NCI-H748 treated with DMSO at 0.1 percent for 48 hours (cell line): Measurements from ENCODE around the gene CEP131.

Experiments used
- DNase-seq: peaks from one replicate; lab custom pipeline; 2025; lab: John Stamatoyannopoulos, UW

CEP131 gene

DNA sequence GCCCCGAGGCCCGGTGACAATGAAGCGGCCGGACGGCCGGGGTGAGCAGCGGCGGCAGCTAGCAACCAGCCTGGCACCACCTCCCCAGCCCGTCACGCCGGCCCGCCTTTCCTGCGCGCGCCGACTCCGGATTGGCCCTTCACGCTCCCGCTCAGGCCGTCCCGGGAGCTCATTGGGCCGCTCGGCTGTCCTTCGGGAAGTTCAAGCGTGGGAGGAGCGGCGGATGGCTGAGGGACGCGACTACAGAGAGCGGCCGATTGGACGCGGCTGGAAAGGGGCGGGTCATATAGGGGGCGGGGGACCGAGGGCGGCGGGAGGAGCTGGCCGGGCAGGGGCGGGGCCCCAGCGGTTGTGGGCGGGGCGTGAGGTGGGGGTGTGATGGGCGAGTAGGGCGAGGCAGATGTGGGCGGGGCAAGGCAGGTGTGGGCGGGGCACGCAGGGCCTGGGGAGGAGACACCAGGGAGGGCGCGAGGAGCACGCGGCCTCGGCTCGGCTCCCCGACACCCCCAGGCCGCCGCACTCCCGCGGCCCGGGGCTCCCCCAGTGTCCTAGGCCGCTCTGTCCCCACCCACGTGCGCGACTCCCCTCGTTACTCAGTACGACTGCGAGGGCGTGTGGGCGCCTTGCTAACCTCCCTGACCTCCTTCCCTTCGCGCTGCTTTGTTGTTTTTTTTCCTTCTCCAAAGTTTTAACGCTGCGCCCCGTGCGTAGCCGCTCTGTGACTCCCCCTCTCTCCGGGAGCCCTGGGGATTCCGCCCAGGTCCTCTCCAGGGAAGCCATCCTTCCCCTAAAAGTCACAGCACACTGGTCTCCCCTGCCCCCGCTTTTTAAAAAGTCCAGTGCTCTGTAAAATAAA, at the start of gene CEP131:
Gene CEP131 (minus strand): TSS at position 60 of the 856 bp plus-strand sequence. CDS start 2,909 bp downstream, outside the sequence.
- peak; percentile 90 for DNase-seq

DNA sequence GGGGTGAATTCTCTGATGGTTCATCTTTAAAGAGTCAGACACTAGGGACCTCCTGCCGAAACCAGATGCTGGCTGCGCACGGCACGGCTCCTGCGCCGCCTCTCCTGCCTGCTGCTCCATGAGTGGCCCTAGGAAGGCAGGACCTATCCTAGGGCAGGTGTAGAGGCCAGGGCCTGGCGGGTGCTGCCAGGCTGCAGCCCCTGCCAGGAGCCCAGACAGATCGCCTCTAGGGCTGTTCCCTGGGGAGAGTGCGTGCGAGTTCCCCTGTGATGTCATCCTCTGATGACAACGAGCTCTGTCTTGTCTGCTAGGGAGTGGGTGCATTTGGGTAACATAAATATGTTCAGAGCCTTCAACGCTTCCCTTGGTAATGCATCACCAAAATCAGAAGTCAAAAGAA, 48.5 kb upstream of the CEP131 start:
- no peak for DNase-seq

DNA sequence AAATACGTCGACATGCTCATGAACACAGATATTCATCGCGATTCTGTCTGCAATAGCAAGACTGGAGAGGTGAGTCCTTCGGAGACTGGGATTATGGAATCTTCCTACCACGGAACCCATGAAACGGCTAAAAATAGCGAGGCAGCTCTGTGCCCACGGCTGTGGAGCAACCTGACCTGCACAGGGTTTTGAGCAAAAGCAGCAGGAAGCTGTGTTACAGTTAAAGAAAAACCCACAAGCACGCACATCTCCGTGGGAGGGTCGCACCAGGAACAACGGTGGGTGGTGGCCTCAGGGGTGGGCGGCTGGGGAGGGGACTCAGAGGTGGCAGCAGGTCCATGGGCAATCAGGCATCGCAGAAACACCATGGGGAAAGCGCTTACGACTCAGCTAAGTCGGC, 47.5 kb upstream of the CEP131 start:
- DNase-seq: no peak

DNA sequence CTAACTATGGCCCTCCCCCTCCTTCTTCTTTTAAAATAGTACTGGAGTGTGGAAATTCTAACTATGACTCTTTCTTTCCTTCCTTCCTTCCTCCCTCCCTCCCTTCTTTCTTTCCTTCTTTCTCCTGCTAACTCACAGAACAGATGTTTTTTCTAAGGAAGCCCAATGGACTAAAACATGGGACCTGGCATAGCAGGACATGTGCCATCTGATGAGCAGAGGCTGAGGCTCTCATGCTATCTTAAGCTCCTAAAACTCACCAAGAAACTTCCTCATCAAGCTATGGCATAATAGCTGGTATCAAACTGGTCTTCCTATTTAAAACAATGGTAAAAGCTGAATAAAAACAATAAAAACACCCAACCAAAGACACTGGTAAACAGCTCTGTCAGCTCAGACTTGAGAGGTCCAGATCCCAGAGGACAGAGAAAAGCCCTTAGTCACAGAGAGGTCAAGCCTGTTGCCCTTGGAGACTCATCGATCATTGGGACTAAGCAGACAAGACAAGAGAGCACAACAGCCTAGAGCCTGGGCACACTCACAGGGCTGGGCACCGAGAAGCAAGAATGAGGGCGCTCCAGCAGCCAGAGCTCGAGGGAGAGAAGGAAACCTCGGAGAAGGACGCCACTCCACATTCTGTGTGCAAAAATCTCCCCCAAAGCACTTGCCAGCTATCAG, 44.8 kb upstream of the CEP131 start:
- no peak for DNase-seq

DNA sequence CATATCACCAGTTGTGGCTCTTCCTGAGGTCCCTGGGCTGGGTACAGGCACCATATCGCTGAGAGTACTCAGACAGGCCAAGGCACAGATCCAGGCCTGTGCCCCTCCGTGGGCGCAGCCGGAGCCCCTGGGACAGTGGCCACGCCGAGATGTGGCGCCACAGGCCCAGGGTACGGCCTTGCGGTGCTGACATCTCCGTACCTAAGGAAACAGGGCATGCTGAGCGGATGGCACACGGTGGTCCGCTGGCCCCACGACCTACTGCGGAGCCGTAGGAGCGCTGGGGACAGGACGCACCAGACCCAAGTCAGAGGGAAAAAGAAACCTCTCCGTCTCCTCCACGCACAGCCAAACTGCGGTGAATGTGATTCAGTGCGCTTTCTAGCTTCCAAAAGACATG, 42.8 kb upstream of the CEP131 start:
- no peak for DNase-seq

DNA sequence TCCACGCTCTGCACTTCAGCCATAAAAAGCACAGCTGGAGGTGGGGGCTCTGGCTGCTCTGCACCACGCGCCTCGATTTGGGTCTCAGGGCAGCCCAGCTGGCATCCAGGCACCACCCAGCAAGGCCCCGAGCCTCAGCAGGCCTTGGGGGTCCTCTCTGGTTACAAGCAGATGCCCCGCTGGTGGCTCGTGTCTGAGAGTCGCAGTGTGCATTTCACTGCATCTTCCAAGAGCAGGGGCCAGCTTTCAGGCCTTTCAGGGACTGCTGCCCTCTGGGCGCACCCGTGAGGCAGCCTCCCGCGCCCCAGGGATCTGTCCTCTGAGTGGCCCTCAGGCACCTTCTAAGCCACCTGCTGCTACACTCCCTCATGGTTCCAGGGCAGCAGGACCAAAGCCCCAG, 41.9 kb upstream of the CEP131 start:
- DNase-seq: no peak

DNA sequence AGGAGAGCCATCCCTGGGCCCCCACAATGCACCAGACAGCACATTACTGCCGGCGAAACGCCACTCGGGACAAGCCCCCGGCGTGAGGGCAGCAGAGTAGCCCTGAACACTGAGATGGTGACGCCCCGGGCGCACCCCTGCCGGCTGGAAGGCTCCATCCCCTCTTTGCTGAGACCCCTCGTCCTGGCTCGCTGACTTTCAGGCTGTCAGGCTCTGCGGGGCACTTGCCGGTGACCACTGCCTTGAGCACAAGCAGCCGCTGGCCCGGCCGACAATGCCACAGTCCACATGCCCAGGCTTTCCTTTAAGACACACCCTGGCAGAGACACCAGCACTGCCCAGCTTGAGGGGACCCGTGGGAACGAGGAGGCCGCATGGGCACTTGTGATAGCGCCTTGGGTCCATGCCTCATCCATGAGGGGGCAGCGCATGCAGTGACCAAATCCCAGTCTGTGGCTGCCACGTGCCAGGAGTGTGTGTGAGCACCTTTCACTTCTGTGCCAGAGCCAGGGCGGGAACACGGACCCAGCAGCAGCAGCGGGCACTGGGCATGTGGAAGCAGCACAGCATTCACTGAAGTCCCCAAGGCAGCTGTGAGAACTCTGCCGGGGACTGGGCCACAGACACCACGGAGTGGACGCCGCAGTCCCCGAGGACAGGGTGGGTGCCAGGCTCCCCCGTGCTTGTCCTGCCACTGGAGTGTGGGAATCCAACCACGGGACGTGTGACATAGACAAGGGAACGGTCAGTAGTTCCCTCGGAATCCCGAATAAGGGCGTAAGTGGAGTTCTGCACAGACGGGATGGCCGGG, 40.8 kb upstream of the CEP131 start:
- no peak for DNase-seq

DNA sequence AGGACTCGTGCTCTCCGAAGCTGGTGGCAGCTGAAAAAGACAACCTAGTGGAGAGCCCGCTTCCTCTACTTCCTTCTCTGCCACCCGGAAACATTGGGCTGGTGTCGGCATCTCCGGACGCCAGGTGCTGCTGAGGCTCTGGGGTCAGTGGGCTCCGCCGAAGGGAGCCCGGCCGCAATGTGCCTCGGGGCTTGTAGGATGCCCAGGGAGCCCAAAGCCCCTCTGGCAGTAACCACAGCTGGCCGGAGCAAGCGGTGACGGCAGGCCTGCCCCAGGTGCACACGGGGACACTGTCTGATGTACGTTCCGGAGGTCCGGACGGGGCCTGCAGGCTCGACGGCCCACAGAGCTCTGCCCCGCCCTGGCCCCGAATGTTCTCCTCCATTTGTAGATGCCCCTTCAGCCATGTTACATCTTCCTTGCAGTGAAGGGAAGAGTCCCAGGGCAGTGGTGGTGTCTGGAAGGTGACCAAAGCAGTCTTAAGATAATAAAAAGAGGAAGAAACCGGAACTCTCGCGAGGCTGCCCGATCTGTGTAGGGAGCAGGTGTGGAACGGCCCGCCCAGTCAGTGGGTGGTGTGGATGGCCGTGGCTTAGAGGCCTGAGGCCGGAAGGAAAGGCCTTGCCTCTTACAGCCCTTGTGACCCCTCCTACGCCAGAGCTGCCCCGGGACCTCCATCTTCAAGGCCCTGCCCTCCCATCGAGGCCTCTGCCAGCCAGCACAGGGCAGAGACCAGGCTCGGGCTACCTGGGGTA, 39.0 kb upstream of the CEP131 start:
- no peak for DNase-seq

DNA sequence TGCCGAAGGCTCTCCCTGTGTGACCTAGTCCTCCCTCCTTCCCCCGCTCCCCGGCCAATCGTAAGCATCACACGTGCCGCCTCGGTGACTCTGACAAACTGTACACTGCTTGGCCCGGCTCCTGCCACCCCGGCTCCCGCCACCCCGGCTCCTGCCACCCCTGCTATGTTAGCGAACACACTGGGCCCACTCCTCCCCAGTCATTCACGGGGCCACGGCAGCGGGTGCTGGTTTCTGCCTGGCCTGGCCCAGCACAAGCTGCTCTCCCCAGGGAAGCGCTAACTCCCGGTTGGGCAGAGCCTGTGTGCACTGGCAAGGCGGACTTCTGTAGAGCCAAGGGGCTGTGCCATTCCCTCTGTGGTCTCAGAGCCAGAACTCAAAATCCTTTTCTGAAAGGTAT, 38.3 kb upstream of the CEP131 start:
- no peak for DNase-seq

DNA sequence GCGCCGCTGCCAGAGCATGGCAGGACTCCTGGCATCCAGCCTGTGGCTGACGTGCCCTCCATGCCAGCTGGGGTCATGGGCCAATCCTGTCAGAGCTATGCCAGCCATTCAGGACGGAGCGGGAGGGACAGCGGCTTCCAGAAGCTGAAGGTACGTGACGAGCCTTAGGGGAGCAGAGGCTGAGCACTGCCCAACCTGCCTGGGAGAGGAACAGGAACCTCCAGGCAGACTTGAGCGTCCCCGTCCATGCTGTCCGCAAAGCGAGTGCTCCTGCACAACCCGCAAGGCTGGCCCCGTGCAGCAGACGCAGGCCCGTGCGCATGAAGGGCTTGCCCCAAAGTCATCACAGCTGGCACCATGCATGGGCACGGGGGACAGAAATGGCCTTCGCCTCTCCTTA, 37.9 kb upstream of the CEP131 start:
- DNase-seq: no peak

DNA sequence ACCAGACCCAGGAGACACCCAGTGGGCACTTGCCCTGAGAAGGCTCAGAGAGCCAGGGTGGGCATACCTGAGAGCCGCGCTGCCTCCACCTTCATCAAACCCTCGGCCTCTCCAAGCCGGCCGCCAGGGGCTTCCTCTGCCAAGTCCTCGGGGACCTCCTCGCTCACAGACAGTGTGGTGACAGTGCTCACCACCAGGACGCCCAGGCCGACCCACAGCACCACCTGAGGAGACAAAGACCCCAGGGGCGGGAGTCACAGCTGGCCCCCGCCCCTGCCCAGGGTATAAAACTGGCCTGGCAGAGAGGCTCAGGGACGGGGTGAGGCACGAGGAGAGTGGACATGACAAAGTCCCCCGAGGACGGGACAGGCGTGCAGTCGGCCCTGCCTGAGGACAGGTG, 37.4 kb upstream of the CEP131 start:
- DNase-seq: no peak

DNA sequence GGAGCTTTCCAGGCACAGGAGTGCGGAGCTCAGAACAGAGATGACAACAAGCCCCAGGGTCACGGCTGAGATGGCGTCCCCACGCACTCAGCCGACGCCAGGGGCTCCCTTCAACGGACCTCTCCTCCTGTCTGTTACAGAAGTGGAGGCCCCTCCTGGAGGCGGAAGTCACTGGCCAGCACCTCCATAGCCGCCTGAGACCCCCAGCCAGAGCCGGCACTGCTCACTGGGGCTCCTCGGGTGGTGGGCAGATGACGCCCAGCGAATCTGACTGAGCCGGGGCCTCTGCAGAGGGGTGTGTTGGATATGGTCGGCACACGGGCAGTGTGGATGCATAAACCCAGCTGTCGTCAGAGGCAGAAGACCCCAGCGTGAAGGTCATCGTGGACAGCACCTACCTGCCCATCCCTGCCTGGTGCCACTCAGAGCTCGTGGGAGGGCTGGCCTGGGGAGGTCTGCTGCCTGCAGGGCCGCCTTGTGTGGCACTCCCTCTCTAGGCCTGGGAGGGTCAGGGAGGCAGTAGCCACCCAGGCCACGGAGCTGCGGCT, 36.4 kb upstream of the CEP131 start:
- DNase-seq: no peak

DNA sequence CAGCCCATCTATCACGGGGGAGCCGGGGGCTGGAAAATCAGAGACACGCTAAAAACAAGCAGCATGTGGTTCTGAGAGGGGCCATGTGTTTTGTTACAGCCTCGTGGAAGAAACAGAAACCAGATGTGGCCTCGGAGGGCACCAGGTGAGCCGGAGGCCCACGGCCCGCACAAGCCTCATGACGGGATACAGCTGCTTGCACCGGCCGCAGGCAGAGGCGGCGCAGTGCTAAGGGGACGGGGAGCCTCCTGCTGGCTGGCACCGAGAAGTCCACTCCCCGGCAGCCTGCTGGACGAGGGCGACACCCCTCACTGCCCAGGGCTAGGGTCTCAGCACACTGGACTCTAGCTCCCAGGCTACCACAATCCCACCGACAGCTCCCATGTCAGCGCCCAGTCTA, 35.5 kb upstream of the CEP131 start:
- DNase-seq: no peak

DNA sequence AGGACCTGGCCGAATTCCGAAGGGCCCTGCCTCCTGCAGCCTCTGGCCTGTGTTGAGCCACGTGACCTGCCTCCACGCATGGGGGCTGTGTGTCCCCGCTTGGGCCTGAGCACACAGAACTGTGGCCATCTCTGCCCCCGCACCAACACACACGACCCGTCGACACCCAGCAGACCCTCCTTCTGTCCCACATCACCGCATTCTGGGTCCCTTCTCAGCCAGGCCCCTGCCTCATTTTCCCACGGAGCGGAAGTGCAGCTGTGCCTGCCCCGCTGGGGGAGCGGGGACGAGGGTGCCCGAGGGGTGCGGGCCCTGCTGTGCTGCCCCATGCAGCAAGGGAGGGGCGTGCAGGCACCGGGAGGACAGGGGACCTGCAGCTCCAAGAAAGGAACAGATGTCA, 34.8 kb upstream of the CEP131 start:
- no peak for DNase-seq

DNA sequence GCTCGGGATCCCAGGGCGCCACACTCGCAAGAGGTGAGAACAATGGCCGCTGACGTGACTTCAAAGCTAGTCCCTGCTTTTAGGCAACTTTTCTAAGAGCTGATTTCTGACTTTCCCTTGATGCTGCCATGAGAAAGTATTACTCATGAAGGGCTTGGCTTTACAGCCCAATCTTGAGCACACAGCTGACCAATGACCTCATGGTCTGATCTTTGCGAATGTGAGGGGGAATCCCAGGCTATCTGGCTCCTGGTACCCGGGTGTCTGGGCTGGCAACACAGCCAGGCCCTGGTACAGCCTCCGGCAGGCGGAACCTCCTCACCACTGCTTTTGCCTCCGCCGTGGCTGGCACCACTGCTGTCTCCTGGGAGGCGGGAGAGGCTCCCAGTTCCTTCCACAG, 33.9 kb upstream of the CEP131 start:
- DNase-seq: no peak

DNA sequence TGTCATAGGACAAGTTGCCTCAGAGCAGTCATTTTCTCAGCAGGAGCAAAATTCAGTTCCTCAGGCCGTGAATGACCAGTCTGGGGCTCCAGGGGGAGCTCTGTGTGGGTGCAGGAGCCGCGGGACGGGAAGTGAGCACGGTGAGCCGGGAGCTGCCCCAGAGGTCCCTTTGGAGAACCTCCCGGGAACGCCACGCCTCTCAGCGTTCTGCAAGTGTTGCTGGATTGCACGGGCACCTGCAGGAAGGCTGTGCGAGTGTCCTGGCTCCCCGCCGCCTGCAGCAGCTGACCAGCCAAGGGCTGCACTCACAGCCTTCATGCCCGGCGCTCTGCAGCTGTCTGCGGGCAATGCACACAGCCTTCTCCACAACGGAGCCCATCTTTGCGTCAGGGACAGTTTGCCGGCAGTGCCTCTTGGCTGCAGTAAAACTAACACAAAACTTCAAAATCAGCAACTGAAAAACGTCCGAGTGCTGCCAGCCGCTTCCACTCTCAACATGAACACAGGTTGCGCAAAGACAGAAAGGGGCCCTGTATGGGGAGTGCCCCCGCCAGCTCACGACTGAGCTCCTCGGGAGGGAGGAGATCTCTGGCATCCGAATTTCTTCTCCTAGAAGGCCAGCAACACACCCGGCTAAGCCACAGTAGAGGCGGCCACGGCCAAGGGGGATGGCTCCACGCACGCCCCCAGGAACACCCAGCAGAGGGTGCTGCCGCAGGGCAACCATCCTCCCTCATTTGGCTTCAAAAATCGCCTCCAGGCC, 32.4 kb upstream of the CEP131 start:
- peak; percentile 10 for DNase-seq

DNA sequence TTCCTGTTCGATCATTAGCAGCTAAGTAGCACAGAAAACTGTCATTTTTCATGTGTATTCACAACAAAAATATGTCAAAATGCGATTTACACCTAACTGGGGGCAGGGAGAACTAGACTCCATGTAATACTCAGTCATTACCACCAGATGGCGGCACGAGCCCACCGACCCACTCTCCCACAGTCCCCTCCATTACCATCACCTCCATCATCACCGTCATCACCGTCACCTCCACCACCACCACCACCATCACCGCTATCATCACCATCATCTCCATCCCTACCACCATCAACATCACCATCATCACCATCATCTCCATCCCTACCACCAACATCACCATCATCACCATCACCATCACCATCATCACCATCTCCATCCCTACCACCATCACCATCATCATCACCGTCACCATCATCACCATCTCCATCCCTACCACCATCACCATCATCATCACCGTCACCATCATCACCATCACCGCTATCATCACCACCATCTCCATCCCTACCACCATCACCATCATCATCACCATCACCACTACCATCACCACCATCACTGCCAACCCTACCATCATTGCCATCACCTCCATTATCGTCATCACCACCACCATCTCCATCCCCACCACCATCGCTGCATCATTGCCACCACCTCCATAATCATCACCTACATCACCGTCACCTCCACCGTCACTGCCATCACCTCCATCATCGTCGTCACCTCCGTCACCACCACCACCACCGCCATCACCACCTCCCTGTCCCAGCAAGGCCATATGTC, 30.8 kb upstream of the CEP131 start:
- DNase-seq: peak; percentile 8

DNA sequence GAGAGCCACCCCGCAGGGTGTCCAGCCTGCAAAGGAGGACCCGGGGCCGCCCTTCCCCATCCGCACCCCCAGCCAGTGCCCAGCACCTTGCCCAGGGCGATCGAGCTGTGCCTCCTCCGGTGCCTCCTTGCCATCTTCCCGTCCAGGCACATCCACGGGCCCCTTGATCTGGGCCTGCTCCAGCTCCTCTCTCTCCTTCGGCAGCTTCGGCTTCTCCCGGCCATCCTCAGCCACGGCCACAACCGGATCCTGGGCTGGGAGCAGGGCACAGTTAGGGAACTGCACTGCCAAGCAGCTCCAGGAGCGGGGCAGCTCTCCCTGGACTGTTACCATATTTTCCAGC, 30.2 kb upstream of the CEP131 start:
- no peak for DNase-seq

DNA sequence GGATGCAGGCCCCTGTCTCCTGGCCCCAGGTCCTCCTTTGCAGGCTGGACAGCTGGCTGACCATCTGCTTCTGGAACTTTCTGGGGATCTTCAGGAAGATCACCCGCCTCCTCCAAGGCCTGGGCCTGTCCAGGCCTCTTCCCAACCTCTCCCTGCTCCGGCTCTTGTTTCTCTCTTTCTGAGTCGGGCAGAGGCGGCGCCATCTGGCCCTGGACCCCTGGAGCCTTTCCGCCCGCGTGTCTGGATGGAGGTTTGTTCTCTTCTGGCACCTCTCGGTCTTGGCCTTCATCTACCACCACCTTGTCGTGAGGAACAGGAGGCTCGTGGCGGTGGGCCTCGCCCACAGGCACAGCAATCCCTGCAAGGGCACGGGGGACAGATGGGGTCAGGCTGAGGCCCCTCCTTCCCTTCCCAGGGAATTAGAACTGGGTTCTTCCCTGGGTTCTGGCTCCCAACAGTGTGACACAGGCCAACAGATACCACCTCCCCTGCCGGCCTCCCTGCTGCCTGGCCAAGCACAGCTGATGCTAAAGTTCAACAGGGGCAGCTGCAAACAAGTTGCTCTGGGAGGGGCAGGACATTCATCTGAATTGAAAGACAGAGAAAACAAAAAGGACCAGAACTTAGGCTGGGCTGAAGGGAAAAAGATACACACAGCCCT, 29.7 kb upstream of the CEP131 start:
- DNase-seq: no peak
